Lower lobe of right lung (tissue), 2 donors: ENCODE results near the gene AMZ1. TPM values are rescaled to one million over a fixed set of nuclear protein-coding genes. Genes with fewer than 3 reads are reported as not detected.
A peak's percentile ranks its signal among the peaks of the same experiment; 100 is the strongest.
"Not testable (repeated sequence)": the region's sequence is repeated elsewhere in the genome, so short reads cannot be mapped to it uniquely, and the experiment has no call there.

ENCODE experiments used
- ATAC-seq, 2 donors: fragments of 200-7000 bp; cut with Tn5 transposase; one replicate each; pipeline ENCODE4 v1.9.1; 2020 to 2022; ENCODE audit warnings: mild to moderate bottlenecking in 2 of 2, moderate library complexity in 2 of 2
- DNase-seq: peaks from one replicate; pipeline ENCODE4 v3.0.0-alpha.2; 2020
- H3K27ac ChIP-seq: fragments of 200-600 bp; one replicate; pipeline ENCODE4 v1.8.0; 2022
- H3K27me3 ChIP-seq: fragments of 200-600 bp; one replicate; pipeline ENCODE4 v1.8.0; 2022; ENCODE audit warnings: low read depth
- H3K36me3 ChIP-seq: fragments of 200-600 bp; one replicate; pipeline ENCODE4 v1.8.0; 2022; ENCODE audit warnings: mild to moderate bottlenecking
- H3K4me1 ChIP-seq: fragments of 200-600 bp; one replicate; pipeline ENCODE4 v1.8.0; 2022
- H3K4me3 ChIP-seq: fragments of 200-600 bp; one replicate; pipeline ENCODE4 v1.8.0; 2022; ENCODE audit warnings: mild to moderate bottlenecking
- H3K9me3 ChIP-seq: fragments of 200-600 bp; one replicate; pipeline ENCODE4 v1.8.0; 2022
- intact Hi-C: fragments of 100-400 bp; cut with DNase I; formaldehyde crosslinking; loops from one replicate; pipeline ENCODE4 v1.11.0; 2022
- total RNA-seq: library from RNA; stranded (reverse); fragmentation: NEBNext Ultra II Directional; extraction: Animal tissue kit (Norgen Biotek cat#: 25700); gene quantifications from one replicate; pipeline ENCODE4 v1.2.1, GENCODE V29; 2021
- TF ChIP-seq, protein P1 (sequence below): fragments of 200-600 bp; IDR thresholded peaks from one replicate; pipeline ENCODE4 v1.8.0; 2022; ENCODE audit warnings: antibody characterized with exemption, mild to moderate bottlenecking
- donor health status: DM: no; HTN: yes; CAD: no; lungs with severe emphysema.

Gene AMZ1
- total RNA-seq, 1 donor from 2014 or later = 0.47 TPM

DNA sequence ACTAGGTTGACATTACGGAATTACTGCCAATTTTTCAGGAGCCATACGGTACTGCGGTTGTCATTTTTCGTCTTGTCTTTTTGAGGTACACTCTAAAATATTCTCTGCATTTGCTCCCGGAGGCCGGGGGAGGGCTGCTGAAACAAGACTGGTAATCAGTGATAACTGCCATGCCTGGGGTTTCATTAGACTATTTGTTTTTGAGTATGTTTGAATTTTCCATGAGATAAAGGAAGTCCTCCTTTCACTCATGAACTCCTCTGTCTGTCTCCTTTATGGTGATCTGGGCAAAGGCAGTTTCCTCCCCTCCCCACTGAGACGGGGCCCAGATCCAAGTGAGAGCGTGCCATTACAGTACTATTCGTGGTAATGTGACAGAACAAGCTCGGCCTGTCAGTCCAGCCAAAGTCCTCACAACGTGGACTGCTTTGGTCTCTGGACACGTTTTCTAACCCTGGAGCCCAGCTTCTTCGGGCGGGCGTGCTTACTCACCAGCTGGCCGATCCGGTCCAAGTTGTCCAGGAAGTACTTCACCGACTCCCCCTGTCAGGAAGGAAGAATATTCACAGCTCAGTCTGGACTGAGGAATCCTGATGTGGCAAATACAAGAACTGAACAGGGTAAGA, 45.1 kb downstream of the AMZ1 start:
- DNase-seq (no peak), ATAC-seq (peak; percentile 38 to 61)
- intact Hi-C loops = no loop called here
- peaks cover 21% of the 10 kb centered on the region for H3K36me3 ChIP-seq
- H3K9me3 ChIP-seq = no peaks in the 10 kb centered on the region
- H3K27me3 ChIP-seq = no peaks in the 10 kb centered on the region
- peaks cover 53% of the 10 kb centered on the region for H3K4me1 ChIP-seq
- H3K27ac ChIP-seq = no peak overlapping the region
- TF ChIP-seq, protein P1, sequence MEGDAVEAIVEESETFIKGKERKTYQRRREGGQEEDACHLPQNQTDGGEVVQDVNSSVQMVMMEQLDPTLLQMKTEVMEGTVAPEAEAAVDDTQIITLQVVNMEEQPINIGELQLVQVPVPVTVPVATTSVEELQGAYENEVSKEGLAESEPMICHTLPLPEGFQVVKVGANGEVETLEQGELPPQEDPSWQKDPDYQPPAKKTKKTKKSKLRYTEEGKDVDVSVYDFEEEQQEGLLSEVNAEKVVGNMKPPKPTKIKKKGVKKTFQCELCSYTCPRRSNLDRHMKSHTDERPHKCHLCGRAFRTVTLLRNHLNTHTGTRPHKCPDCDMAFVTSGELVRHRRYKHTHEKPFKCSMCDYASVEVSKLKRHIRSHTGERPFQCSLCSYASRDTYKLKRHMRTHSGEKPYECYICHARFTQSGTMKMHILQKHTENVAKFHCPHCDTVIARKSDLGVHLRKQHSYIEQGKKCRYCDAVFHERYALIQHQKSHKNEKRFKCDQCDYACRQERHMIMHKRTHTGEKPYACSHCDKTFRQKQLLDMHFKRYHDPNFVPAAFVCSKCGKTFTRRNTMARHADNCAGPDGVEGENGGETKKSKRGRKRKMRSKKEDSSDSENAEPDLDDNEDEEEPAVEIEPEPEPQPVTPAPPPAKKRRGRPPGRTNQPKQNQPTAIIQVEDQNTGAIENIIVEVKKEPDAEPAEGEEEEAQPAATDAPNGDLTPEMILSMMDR = no peak
- no peak overlapping the region for H3K4me3 ChIP-seq

DNA sequence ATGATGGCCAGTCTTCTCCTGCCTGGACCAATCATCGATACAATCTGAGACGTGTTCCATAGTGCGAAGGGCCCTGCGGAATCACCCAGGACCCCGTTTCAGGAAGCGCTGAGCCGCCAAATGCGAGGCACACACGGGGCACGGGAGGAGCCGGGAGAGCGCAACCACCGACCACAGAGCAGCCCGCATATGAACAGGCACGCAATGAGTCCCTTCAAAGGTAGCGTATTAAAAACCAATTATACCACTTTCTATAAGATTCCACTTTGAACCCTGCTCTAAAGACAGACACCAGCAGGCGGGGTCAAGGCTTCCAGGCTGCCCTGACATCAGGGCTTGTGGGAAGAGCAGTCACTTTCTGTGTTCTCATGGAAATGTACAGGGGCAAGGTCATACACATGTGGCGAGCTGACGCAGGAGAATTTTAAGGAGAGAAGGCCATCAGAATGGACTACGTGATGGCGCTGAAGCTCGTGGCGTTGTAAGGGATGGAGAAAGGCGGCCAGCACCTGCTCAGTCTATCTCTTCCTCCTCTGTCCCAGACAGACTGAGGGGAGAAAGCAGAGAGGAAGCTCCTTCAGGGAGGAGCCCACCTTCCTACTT, 46.2 kb downstream of the AMZ1 start:
- no peak for DNase-seq
- Histone ChIP-seq H3K9me3 (no peaks in the 10 kb centered on the region), H3K4me1 (peaks cover 50% of the 10 kb centered on the region), H3K27me3 (no peaks in the 10 kb centered on the region), H3K4me3 (no peak overlapping the region), H3K36me3 (peaks cover 21% of the 10 kb centered on the region), H3K27ac (peak overlapping the region; percentile 14)
- TF ChIP-seq, protein P1 = no peak
- no peak for ATAC-seq
- intact Hi-C loops = no loop called here

DNA sequence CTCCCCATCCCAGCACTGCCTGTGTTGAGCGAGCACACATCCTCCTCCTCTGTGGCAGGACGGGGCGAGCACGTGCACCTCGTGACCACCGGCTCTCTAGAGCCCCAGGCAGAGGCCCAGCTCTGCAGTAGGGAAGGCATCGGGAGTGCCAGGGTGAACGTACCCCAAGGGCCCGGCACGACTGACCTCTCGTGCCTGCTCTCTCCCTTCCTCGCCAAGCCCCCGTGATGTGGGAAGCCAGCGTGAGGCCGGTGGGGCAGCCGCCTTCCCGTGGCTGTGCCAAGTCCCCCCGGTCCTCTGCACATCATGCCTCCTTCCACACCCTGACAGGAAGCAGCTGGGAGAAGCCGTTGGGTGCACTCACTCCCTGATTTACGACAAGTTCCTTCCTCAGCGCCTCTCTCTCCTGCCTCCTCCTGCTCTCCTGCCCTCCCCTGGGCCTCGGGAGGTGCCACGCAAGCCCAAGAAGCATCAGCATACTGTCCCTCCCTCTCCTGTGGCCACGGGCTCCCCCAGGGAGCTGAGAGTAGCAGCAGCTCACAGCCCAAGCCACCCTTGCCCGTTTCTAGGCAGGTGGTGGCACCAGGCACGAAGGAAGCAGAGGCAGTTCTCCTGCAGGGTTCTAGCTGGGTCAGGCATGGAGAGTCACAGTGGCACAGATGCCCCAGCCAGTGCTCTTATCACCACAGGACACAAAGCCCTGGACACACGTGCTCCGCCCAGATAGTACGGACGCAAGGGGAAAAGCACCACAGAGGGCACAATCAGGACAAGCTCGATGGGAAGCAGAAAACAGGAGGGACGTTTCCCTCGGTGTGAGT, 47.0 kb downstream of the AMZ1 start:
- ATAC-seq (peak; percentile 30 to 53), DNase-seq (no peak)
- Histone ChIP-seq H3K9me3 (no peaks in the 10 kb centered on the region), H3K27ac (peak overlapping the region; percentile 14), H3K4me1 (peaks cover 42% of the 10 kb centered on the region), H3K27me3 (no peaks in the 10 kb centered on the region), H3K4me3 (no peak overlapping the region), H3K36me3 (peaks cover 14% of the 10 kb centered on the region)
- TF ChIP-seq, protein P1 = no peak
- intact Hi-C loops = no loop called here

DNA sequence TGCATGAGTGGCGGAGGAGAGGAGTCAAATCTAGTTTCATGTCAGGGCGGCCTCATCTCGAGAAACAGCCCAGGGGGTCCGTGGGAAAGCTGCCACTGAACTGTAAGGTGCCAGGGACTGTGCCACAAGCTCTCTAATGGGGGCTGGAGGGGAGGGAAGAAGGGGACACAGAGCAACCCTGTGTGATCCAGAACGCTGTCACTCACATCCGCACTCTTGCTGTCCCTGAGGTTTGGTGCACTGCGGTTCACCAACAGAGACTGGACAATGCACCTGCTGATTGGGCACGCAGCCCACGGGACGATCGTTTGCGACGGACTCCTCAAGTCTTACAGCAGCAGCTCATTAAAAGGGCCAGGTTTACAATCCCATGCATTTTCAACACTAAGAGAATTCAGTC, 47.7 kb downstream of the AMZ1 start:
- no peak for ATAC-seq
- Histone ChIP-seq H3K27ac (no peak overlapping the region), H3K9me3 (no peaks in the 10 kb centered on the region), H3K4me3 (no peak overlapping the region), H3K4me1 (peaks cover 35% of the 10 kb centered on the region), H3K36me3 (peaks cover 6% of the 10 kb centered on the region), H3K27me3 (no peaks in the 10 kb centered on the region)
- intact Hi-C loops = no loop called here
- DNase-seq = no peak
- TF ChIP-seq, protein P1 = no peak

DNA sequence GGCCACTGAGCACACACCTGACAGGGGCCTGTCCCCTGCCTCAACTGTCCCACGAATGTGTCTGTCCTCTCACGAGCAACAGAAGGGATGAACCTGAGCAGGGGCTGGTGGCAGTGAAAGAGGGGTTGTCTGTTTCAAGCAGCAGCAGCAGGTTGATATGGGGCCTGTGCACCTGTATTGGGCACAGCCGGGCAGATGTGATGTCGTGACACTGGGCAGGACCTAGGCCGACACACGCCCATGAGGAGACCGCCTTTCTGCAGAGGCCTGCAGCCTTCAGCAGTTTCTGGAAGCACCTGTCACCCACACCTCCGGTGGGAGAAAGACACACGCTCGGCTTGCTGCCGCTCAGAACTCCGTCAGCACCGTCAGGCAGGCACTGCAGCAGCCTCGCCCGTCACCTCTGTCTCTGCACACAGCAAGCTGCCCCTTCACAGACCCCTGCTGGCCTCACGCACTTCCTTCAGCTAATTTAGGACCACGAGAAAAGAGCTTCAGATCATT, 48.5 kb downstream of the AMZ1 start:
- Histone ChIP-seq H3K27me3 (no peaks in the 10 kb centered on the region), H3K4me3 (no peak overlapping the region), H3K27ac (no peak overlapping the region), H3K36me3 (no peaks in the 10 kb centered on the region), H3K9me3 (no peaks in the 10 kb centered on the region), H3K4me1 (peaks cover 35% of the 10 kb centered on the region)
- ATAC-seq (no peak), DNase-seq (no peak)
- intact Hi-C loops = no loop called here
- TF ChIP-seq, protein P1 = no peak

DNA sequence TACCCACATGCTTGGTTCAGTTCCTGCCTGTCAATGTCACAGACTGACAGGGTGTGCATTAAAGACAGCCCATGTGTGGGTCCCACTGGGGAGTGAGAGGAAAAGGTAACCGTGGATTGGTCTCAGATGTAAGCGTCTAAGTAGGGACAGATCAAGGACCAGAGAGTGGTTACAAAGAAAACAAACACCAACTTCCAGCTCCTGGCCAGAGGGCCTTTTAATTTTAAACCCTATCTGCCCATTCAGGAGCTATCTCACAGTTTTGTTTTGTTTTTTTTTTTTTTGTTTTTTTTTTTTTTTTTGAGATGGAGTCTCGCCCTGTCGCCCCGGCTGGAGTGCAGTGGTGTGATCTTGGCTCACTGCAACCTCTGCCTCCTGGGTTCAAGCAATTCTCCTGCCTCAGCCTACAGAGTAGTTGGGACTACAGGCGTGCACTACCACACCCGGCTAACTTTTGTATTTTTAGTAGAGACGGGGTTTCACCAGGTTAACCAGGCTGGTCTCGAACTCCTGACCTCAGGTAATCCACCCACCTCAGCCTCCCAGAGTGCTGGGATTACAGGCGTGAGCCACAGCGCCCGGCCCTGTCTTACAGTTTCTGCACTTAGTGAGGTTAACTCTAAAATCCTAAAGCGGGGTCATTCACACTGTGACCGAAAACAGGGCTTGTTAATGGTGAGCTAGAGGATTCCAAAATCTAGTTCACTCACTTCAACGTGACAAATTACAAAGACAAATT, 49.2 kb downstream of the AMZ1 start:
- peaks cover 35% of the 10 kb centered on the region for H3K4me1 ChIP-seq
- ATAC-seq, DNase-seq, intact Hi-C loops, H3K27me3 ChIP-seq, H3K27ac ChIP-seq, H3K9me3 ChIP-seq, H3K36me3 ChIP-seq, H3K4me3 ChIP-seq: not testable (repeated sequence)
